Ascending aorta (tissue), 2 donors: Measurements from ENCODE around the gene PDLIM3. TPM values are rescaled to one million over a fixed set of nuclear protein-coding genes. Genes with fewer than 3 reads are reported as not detected.
"Not testable (repeated sequence)": the region's sequence is repeated elsewhere in the genome, so short reads cannot be mapped to it uniquely, and the experiment has no call there.

Source experiments
- DNase-seq, 2 donors: peaks; one replicate each; pipeline ENCODE4 v3.0.0-alpha.2; 2019; ENCODE audit warnings: low spot score in 2 of 2
- H3K27ac ChIP-seq, 2 donors: fragments of 200-600 bp; sonication (generic); one replicate each; pipeline ENCODE4 v1.5.1; 2016 to 2017; ENCODE audit warnings: mild to moderate bottlenecking in 1 of 2
- H3K27me3 ChIP-seq: fragments of 200-600 bp; sonication (generic); one replicate; pipeline ENCODE4 v1.5.1; 2017
- H3K36me3 ChIP-seq, 2 donors: fragments of 200-600 bp; sonication (generic); one replicate each; pipeline ENCODE4 v1.5.1; 2016
- H3K4me1 ChIP-seq, 2 donors: fragments of 200-600 bp; sonication (generic); one replicate each; pipeline ENCODE4 v1.5.1; 2016 to 2017; ENCODE audit warnings: mild to moderate bottlenecking in 1 of 2
- H3K4me3 ChIP-seq, 2 donors: fragments of 200-600 bp; sonication (generic); one replicate each; pipeline ENCODE4 v1.5.1; 2016 to 2017; ENCODE audit warnings: mild to moderate bottlenecking in 1 of 2
- H3K9me3 ChIP-seq, 2 donors: fragments of 200-600 bp; sonication (generic); one replicate each; pipeline ENCODE4 v1.5.1; 2016
- intact Hi-C: fragments of 100-400 bp; cut with DNase I; formaldehyde crosslinking; loops from one replicate; pipeline ENCODE4 v1.15.1; 2023
- total RNA-seq: library from RNA; depleted of rRNA; stranded (reverse); fragments of >200 nt; gene quantifications from one replicate; pipeline ENCODE4 v1.1.0, GENCODE V29; 2016
- TF ChIP-seq, protein P1 (sequence below), 3 experiments: fragments of 200-600 bp in 2 of 3; fragments of 450-650 bp in 1 of 3; sonication (generic) in 2 of 3; IDR thresholded peaks; one replicate each; pipeline ENCODE4 v1.5.1; 2016 to 2019; ENCODE audit warnings: antibody characterized with exemption in 3 of 3, mild to moderate bottlenecking in 1 of 3, moderate library complexity in 1 of 3

PDLIM3 gene
- total RNA-seq, 1 donor from 2014 or later: 445 TPM

- H3K36me3 ChIP-seq: no peaks in the 10 kb centered on the region
- peaks cover 10 to 15% of the 10 kb centered on the region in 2 donors for H3K4me1 ChIP-seq
- H3K4me3 ChIP-seq: no peak overlapping the region
- H3K9me3 ChIP-seq: no peaks in the 10 kb centered on the region
- no peaks in the 10 kb centered on the region for H3K27me3 ChIP-seq
- no peak for DNase-seq
- TF ChIP-seq, protein P1, sequence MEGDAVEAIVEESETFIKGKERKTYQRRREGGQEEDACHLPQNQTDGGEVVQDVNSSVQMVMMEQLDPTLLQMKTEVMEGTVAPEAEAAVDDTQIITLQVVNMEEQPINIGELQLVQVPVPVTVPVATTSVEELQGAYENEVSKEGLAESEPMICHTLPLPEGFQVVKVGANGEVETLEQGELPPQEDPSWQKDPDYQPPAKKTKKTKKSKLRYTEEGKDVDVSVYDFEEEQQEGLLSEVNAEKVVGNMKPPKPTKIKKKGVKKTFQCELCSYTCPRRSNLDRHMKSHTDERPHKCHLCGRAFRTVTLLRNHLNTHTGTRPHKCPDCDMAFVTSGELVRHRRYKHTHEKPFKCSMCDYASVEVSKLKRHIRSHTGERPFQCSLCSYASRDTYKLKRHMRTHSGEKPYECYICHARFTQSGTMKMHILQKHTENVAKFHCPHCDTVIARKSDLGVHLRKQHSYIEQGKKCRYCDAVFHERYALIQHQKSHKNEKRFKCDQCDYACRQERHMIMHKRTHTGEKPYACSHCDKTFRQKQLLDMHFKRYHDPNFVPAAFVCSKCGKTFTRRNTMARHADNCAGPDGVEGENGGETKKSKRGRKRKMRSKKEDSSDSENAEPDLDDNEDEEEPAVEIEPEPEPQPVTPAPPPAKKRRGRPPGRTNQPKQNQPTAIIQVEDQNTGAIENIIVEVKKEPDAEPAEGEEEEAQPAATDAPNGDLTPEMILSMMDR (IDR thresholded peaks at IDR 0.05): no peak
- no peak overlapping the region for H3K27ac ChIP-seq
- intact Hi-C loops: no loop called here
Measured at GRCh38 chr4:185562531-185562930, 27.2 kb upstream of the PDLIM3 start.

DNA sequence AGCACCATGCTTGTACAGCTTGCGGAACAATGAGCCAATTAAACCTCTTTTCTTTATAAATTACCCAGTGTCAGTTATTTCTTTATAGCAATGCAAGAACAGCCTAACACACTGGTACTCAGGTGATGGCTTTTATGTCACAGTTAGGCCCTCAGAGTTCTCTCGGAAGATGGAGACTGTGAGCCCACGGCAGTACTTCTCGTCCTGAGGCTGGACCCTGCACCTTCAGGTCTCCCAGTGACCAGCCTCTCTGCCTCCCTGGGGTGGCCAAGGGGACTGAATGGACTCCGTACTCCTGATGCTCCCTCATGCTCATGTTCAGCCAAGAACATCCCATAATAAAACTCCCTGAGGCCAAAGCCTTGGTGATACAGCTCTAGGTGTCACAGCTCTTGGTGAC, 25.0 kb upstream of the PDLIM3 start:
- no peaks in the 10 kb centered on the region for H3K9me3 ChIP-seq
- no peaks in the 10 kb centered on the region for H3K36me3 ChIP-seq
- H3K4me1 ChIP-seq: peaks cover 6% of the 10 kb centered on the region in 2 donors
- TF ChIP-seq, protein P1 (IDR thresholded peaks at IDR 0.05): no peak
- no peak for DNase-seq
- H3K4me3 ChIP-seq: no peak overlapping the region
- no peaks in the 10 kb centered on the region for H3K27me3 ChIP-seq
- intact Hi-C loops: no loop called here
- H3K27ac ChIP-seq: peak overlapping the region; percentile 60 to 80

GRCh38 chr4:185559915-185560281, 24.6 kb upstream of the PDLIM3 start:
- Histone ChIP-seq H3K27me3 (no peaks in the 10 kb centered on the region), H3K4me1 (peaks cover 6 to 7% of the 10 kb centered on the region in 2 donors), H3K36me3 (no peaks in the 10 kb centered on the region), H3K4me3 (no peak overlapping the region), H3K9me3 (no peaks in the 10 kb centered on the region), H3K27ac (peak overlapping the region; percentile 60 to 80)
- TF ChIP-seq, protein P1 (IDR thresholded peaks at IDR 0.05): no peak
- peak; percentile 66 to 82 for DNase-seq
- intact Hi-C loops: no loop called here

- H3K9me3 ChIP-seq, H3K36me3 ChIP-seq, H3K4me3 ChIP-seq, H3K27me3 ChIP-seq, intact Hi-C loops, DNase-seq: not testable (repeated sequence)
- Histone ChIP-seq H3K27ac (peak overlapping the region; percentile 60 to 80), H3K4me1 (peaks cover 8 to 12% of the 10 kb centered on the region in 2 donors)
Measured at GRCh38 chr4:185559251-185559914, 24.1 kb upstream of the PDLIM3 start.

DNA sequence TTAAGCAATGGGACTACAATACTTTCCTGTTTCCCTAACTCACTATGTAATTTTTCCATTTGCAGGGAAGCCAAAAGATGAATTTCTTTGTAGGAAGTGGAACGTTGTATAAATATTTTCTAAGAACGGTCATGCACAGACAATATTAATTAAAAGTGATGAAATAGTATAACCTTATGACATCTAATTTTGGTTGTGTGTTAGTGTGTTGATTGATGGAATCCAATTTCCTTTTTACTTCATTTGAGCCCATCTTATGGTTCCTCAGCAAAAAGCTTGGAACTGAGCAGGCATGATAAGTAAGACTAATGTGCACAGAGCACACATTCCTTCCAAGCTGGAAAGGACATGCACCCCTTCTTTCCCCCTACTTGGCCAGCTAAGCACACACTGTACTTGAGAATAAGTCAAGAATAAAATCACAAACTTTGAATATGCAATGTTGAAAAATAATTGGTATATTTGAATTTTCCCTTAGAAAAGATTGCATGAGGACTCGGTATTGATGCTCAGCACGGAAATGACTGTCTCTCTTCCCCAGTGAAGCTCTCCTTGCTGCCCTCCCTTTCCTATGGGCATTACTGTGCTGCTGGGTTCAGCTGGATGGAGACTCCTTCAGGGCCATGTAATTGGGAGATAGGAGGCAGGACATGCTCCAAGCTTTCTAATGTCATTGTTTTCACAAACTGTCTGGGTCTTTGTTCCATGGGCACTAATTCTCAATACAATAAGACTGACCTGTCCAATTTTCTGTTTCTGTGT, 19.2 kb upstream of the PDLIM3 start:
- DNase-seq: no peak
- Histone ChIP-seq H3K27me3 (no peaks in the 10 kb centered on the region), H3K4me3 (no peak overlapping the region), H3K27ac (peak overlapping the region; percentile 64 to 68), H3K4me1 (peaks cover 3 to 15% of the 10 kb centered on the region in 2 donors), H3K9me3 (no peaks in the 10 kb centered on the region), H3K36me3 (no peaks in the 10 kb centered on the region)
- TF ChIP-seq, protein P1 (IDR thresholded peaks at IDR 0.05): no peak
- intact Hi-C loops: no loop called here

DNA sequence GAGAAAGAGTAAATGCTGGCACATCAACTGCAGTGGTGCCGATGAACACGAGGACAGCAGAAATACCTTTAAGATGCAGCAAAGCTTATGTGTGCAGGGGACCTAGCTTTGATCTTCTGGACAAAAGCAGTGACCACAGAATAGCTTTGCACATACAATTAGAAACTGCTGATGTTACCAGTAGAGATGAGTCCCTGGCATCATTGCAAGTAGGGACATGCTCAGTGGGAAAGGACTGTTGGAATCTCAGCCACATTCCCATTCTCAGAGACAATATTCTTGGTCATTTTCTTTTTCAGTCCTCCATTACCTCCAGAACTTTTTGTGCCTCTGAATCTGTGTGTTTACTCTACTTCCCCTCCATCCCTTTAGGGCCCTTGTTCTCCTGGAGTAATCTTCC, 16.9 kb upstream of the PDLIM3 start:
- no peak for DNase-seq
- Histone ChIP-seq H3K36me3 (no peaks in the 10 kb centered on the region), H3K4me1 (peaks cover 2 to 15% of the 10 kb centered on the region in 2 donors), H3K27ac (no peak overlapping the region), H3K4me3 (no peak overlapping the region), H3K27me3 (no peaks in the 10 kb centered on the region), H3K9me3 (no peaks in the 10 kb centered on the region)
- intact Hi-C loops: no loop called here
- TF ChIP-seq, protein P1 (IDR thresholded peaks at IDR 0.05): no peak
